Keratinocyte (primary cell): ENCODE measurements around the gene RPL28. TPM values are rescaled to one million over a fixed set of nuclear protein-coding genes. Genes with fewer than 3 reads are reported as not detected.
A peak's percentile ranks its signal among the peaks of the same experiment; 100 is the strongest.
"Not testable (repeated sequence)": the region's sequence is repeated elsewhere in the genome, so short reads cannot be mapped to it uniquely, and the experiment has no call there.

Source experiments
- DNase-seq: peaks from one replicate; pipeline ENCODE4 v3.0.0-alpha.2; 2011; ENCODE audit warnings: low read depth, missing footprints, low spot score
- FAIRE-seq: peaks from 2 replicates; lab custom pipeline; 2011; peaks lifted over from hg19 to GRCh38; lab: Jason Lieb, UNC
- H2AFZ ChIP-seq: 2 replicates; pipeline ENCODE4 v1.6.0; 2012; ENCODE audit warnings: low read length, control low read depth, inconsistent platforms; ENCODE audit not compliant: control insufficient read depth
- H3K27ac ChIP-seq: 2 replicates; pipeline ENCODE4 v1.5.1; 2011; ENCODE audit warnings: low read length; ENCODE audit not compliant: control insufficient read depth, insufficient read depth
- H3K27me3 ChIP-seq: 3 replicates; pipeline ENCODE4 v1.6.0; 2011; ENCODE audit warnings: low read length; ENCODE audit not compliant: control insufficient read depth, insufficient read depth; ENCODE audit errors: extremely low read depth
- H3K36me3 ChIP-seq, 2 experiments: 2 replicates in 1 of 2; 3 replicates in 1 of 2; pipeline ENCODE4 v1.5.1; 2011; ENCODE audit warnings: low read length in 2 of 2, mild to moderate bottlenecking in 1 of 2; ENCODE audit not compliant: control insufficient read depth in 2 of 2, insufficient read depth in 2 of 2; ENCODE audit errors: extremely low read depth in 1 of 2
- H3K4me1 ChIP-seq: 3 replicates; pipeline ENCODE4 v1.5.1; 2011; ENCODE audit warnings: low read length; ENCODE audit not compliant: control insufficient read depth, insufficient read depth; ENCODE audit errors: extremely low read depth
- H3K4me2 ChIP-seq: 3 replicates; pipeline ENCODE4 v1.6.0; 2011; ENCODE audit warnings: low read depth, low read length; ENCODE audit not compliant: control insufficient read depth, insufficient read depth; ENCODE audit errors: extremely low read depth
- H3K4me3 ChIP-seq, 3 experiments: fragments of 200-600 bp in 1 of 3; sonication (generic) in 1 of 3; 2 replicates in 2 of 3; 3 replicates in 1 of 3; pipeline ENCODE4 v1.5.1; 2011 to 2016; ENCODE audit warnings: low read length in 3 of 3, mild to moderate bottlenecking in 3 of 3, control low read depth in 2 of 3, inconsistent platforms in 1 of 3, low read depth in 1 of 3, mixed read lengths in 1 of 3, mixed run types in 1 of 3, moderate library complexity in 1 of 3; ENCODE audit not compliant: control insufficient read depth in 2 of 3, insufficient read depth in 2 of 3; ENCODE audit errors: extremely low read depth in 1 of 3
- H3K79me2 ChIP-seq: 2 replicates; pipeline ENCODE4 v1.6.0; 2012; ENCODE audit warnings: low read length; ENCODE audit not compliant: control insufficient read depth, insufficient read depth
- H3K9ac ChIP-seq: 3 replicates; pipeline ENCODE4 v1.6.0; 2011; ENCODE audit warnings: low read length; ENCODE audit not compliant: control insufficient read depth, insufficient read depth; ENCODE audit errors: extremely low read depth
- H3K9me1 ChIP-seq: 3 replicates; pipeline ENCODE4 v1.6.0; 2011; ENCODE audit warnings: low read length; ENCODE audit not compliant: control insufficient read depth, insufficient read depth; ENCODE audit errors: extremely low read depth
- H3K9me3 ChIP-seq: 2 replicates; pipeline ENCODE4 v1.5.1; 2012; ENCODE audit warnings: low read depth, low read length; ENCODE audit not compliant: control insufficient read depth
- H4K20me1 ChIP-seq: 3 replicates; pipeline ENCODE4 v1.6.0; 2011; ENCODE audit warnings: low read length; ENCODE audit not compliant: control insufficient read depth, insufficient read depth; ENCODE audit errors: extremely low read depth
- CTCF ChIP-seq, 3 experiments: IDR thresholded peaks in 1 of 3; conservative IDR thresholded peaks in 1 of 3; optimal IDR thresholded peaks in 1 of 3; 2 replicates in 2 of 3; 3 replicates in 1 of 3; pipeline versions ENCODE3 to v1.5.1; 2011; ENCODE audit warnings: low read length in 3 of 3, mild to moderate bottlenecking in 3 of 3, moderate library complexity in 2 of 3, control low read depth in 1 of 3, inconsistent platforms in 1 of 3; ENCODE audit not compliant: insufficient read depth in 2 of 3; ENCODE audit errors: extremely low read depth in 1 of 3
- EZH2 ChIP-seq: IDR thresholded peaks from one replicate; pipeline ENCODE4 v1.6.1; 2012; ENCODE audit warnings: inconsistent platforms, mild to moderate bottlenecking, low read length, moderate library complexity
- dilution Hi-C: fragments of 300-500 bp; cut with MboI; formaldehyde crosslinking; loops from one replicate; pipeline ENCODE4 v1.7.0; 2020; ENCODE audit warnings: low sequenced_read_pairs; ENCODE audit not compliant: extremely low pct_ligation_motif_present
- polyA plus RNA-seq, 5 experiments: library from polyadenylated mRNA; depleted of rRNA in 3 of 5; stranded (reverse) in 3 of 5; stranded (forward) in 1 of 5; unstranded in 1 of 5; fragments of >200 nt; gene quantifications; 1 replicate in 1 of 5; 2 replicates in 3 of 5; 3 replicates in 1 of 5; pipeline versions ENCODE4 v1.2.1 to v1.2.3, GENCODE V29; 2011 to 2012; ENCODE audit warnings: missing spikeins in 2 of 5, low read depth in 1 of 5, low replicate concordance in 1 of 5

The RPL28 gene
- polyA plus RNA-seq, 1 donor (not counting 4 experiments of a cell fraction or from before 2014, with no cell fraction given) = 282 TPM

- no peak for TF ChIP-seq CTCF (optimal IDR thresholded peaks at IDR 0.05 in 1 of 3, IDR thresholded peaks at IDR 0.05 in 1 of 3, conservative IDR thresholded peaks at IDR 0.05 in 1 of 3; ENCODE audit: extremely low read depth in 1 of 3, insufficient read depth in 2 of 3, low read length in 3 of 3)
- TF ChIP-seq EZH2 = no peak
- H4K20me1 ChIP-seq = peaks cover 14% of the 10 kb centered on the region
These were observed 20.5 kb downstream of the RPL28 start for GRCh38 chr19:55406091-55406825.

GRCh38 chr19:55406826-55407549 is 21.3 kb downstream of the RPL28 start:
- no peak overlapping the region for H2AFZ ChIP-seq
- peak overlapping the region; percentile 76 to 87 (median 85) for H3K4me3 ChIP-seq
- H3K9ac ChIP-seq = peak overlapping the region; percentile 90
- no peaks in the 10 kb centered on the region for H3K9me1 ChIP-seq
- H3K27me3 ChIP-seq = no peaks in the 10 kb centered on the region
- peaks cover 12% of the 10 kb centered on the region for H4K20me1 ChIP-seq
- peaks cover 20 to 36% of the 10 kb centered on the region in 2 experiments for H3K36me3 ChIP-seq
- peak overlapping the region; percentile 93 for H3K27ac ChIP-seq
- TF ChIP-seq EZH2 (no peak), CTCF (optimal IDR thresholded peaks at IDR 0.05 in 1 of 3, IDR thresholded peaks at IDR 0.05 in 1 of 3, conservative IDR thresholded peaks at IDR 0.05 in 1 of 3; ENCODE audit: extremely low read depth in 1 of 3, insufficient read depth in 2 of 3, low read length in 3 of 3) (no peak)
- H3K79me2 ChIP-seq = peaks cover 45% of the 10 kb centered on the region
- FAIRE-seq = no peak
- peaks cover 20% of the 10 kb centered on the region for H3K4me1 ChIP-seq
- H3K4me2 ChIP-seq = peak overlapping the region; percentile 94
- DNase-seq = no peak
- dilution Hi-C loops = no loop called here
- no peaks in the 10 kb centered on the region for H3K9me3 ChIP-seq

More at GRCh38 chr19:55406091-55406825, 20.5 kb downstream of the RPL28 start:
- H3K27ac ChIP-seq = peak overlapping the region; percentile 14
- H2AFZ ChIP-seq = no peak overlapping the region
- H3K4me2 ChIP-seq = peak overlapping the region; percentile 94
- peaks cover 45% of the 10 kb centered on the region for H3K79me2 ChIP-seq
- peak overlapping the region; percentile 90 for H3K9ac ChIP-seq
- dilution Hi-C loops = no loop called here
- no peaks in the 10 kb centered on the region for H3K9me1 ChIP-seq
- no peak for FAIRE-seq
- DNase-seq = no peak
- H3K36me3 ChIP-seq = peaks cover 22 to 37% of the 10 kb centered on the region in 2 experiments
- peaks cover 20% of the 10 kb centered on the region for H3K4me1 ChIP-seq
- H3K27me3 ChIP-seq = no peaks in the 10 kb centered on the region
- no peaks in the 10 kb centered on the region for H3K9me3 ChIP-seq
- peak overlapping the region; percentile 76 to 87 (median 85) for H3K4me3 ChIP-seq

- H3K9me3 ChIP-seq, H3K27me3 ChIP-seq, FAIRE-seq, H3K9me1 ChIP-seq, dilution Hi-C loops, DNase-seq: not testable (repeated sequence)
- H3K79me2 ChIP-seq = peaks cover 41% of the 10 kb centered on the region
- H3K4me1 ChIP-seq = peaks cover 20% of the 10 kb centered on the region
- peaks cover 12% of the 10 kb centered on the region for H4K20me1 ChIP-seq
- H3K4me2 ChIP-seq = peak within 1 kb of the TSS; percentile 94
- peak within 1 kb of the TSS; percentile 90 for H3K9ac ChIP-seq
- peak within 1 kb of the TSS; percentile 97 for H2AFZ ChIP-seq
- H3K36me3 ChIP-seq = peaks cover 16 to 31% of the 10 kb centered on the region in 2 experiments
- H3K4me3 ChIP-seq = peak within 1 kb of the TSS; percentile 76 to 87 (median 85)
- peak within 1 kb of the TSS; percentile 93 for H3K27ac ChIP-seq
These were observed 21.7 kb downstream of the RPL28 start, which contains the start of gene UBE2S for GRCh38 chr19:55407550-55407799. TSS of gene UBE2S (minus strand) at chr19:55407788. CDS start at chr19:55407589, 199 bp downstream.
